GM12878 (cell line): ENCODE measurements around the gene CD68. TPM values are rescaled to one million over a fixed set of nuclear protein-coding genes. Genes with fewer than 3 reads are reported as not detected.

Source experiments
- CHD4 ChIP-seq: fragments of 200-600 bp; sonication (generic); IDR thresholded peaks from 2 replicates; pipeline ENCODE4 v1.6.1; 2016; ENCODE audit warnings: mild to moderate bottlenecking
- CTCF ChIP-seq, 3 experiments: IDR thresholded peaks in 2 of 3; conservative IDR thresholded peaks in 1 of 3; 2 replicates each; pipeline ENCODE4 v1.5.1; 2011; ENCODE audit warnings: low read depth in 3 of 3, low read length in 3 of 3, mild to moderate bottlenecking in 3 of 3, control low read depth in 2 of 3, moderate library complexity in 2 of 3, inconsistent platforms in 1 of 3, mixed read lengths in 1 of 3; ENCODE audit not compliant: control insufficient read depth in 2 of 3, insufficient read depth in 1 of 3; ENCODE audit errors: extremely low read depth in 1 of 3
- PBX3 ChIP-seq: IDR thresholded peaks from 2 replicates; pipeline ENCODE4 v1.6.1; 2011; ENCODE audit warnings: mild to moderate bottlenecking, low read depth, low read length, moderate library complexity; ENCODE audit not compliant: insufficient replicate concordance
- POLR2AphosphoS5 ChIP-seq: IDR thresholded peaks from 2 replicates; pipeline ENCODE4 v1.6.1; 2011; ENCODE audit warnings: mild to moderate bottlenecking, low read length, inconsistent platforms
- SMAD5 ChIP-seq: IDR thresholded peaks from 2 replicates; pipeline ENCODE4 v1.6.1; 2016; ENCODE audit warnings: antibody characterized with exemption, low read depth
- SUPT20H ChIP-seq: IDR thresholded peaks from 2 replicates; pipeline ENCODE4 v1.6.1; 2011; ENCODE audit warnings: low read depth, mild to moderate bottlenecking, low read length, moderate library complexity, borderline replicate concordance; ENCODE audit not compliant: control insufficient read depth
- polyA plus RNA-seq, 11 experiments: library from polyadenylated mRNA; depleted of rRNA in 4 of 11; unstranded in 6 of 11; stranded (reverse) in 5 of 11; fragments of >200 nt; fragmentation: Nextera tagmentation in 4 of 11; fragmentation: Illumina TruSeq in 1 of 11; extraction: Ambion mirVana in 4 of 11; extraction: Trizol in 1 of 11; gene quantifications; 1 replicate in 1 of 11; 2 replicates in 10 of 11; pipeline versions ENCODE4 v1.2.1 to v1.2.3, GENCODE V29; 2011 to 2016; ENCODE audit warnings: inconsistent platforms in 2 of 11, missing spikeins in 2 of 11, low read depth in 1 of 11
- total RNA-seq, 4 experiments: library from RNA; depleted of rRNA in 3 of 4; stranded (reverse); fragments of >200 nt in 3 of 4; fragmentation: Illumina TruSeq in 1 of 4; extraction: Trizol in 1 of 4; gene quantifications; 2 replicates each; pipeline versions ENCODE4 v1.2.1 to v1.2.3, GENCODE V29; 2013 to 2021

The CD68 gene
- total and polyA plus RNA-seq, 10 of the 15 experiments (the other 5 are each of a cell fraction or from before 2014, with no cell fraction given) = 2.6 to 6.9 (median 3.8) TPM

GRCh38 chr17:7579001-7579833 lies at the start of gene CD68 (continued):
- TF ChIP-seq SUPT20H = no peak
- TF ChIP-seq PBX3 = peak; percentile 71
- TF ChIP-seq POLR2AphosphoS5 = peak; percentile 96
- TF ChIP-seq SMAD5 = peak; percentile 98
- no peak for TF ChIP-seq CTCF (IDR thresholded peaks at IDR 0.05 in 2 of 3, conservative IDR thresholded peaks at IDR 0.05 in 1 of 3; ENCODE audit: control insufficient read depth in 2 of 3, extremely low read depth in 1 of 3, insufficient read depth in 1 of 3, low read depth in 3 of 3, low read length in 3 of 3)
- TF ChIP-seq CHD4 = no peak
- TF ChIP-seq, all 136 proteins: peak for 53
